GM19099 (cell line): ENCODE measurements around the gene CIBAR2.

Experiments
- POLR2A ChIP-seq: IDR thresholded peaks from 3 replicates; pipeline ENCODE4 v1.6.1; 2011; ENCODE audit warnings: low read depth; ENCODE audit not compliant: insufficient read length; ENCODE audit errors: extremely low read depth

The CIBAR2 gene

GRCh38 chr16:85075236-85075924, 36.9 kb downstream of the CIBAR2 start:
- TF ChIP-seq POLR2A = no peak

- no peak for TF ChIP-seq POLR2A
Measured at GRCh38 chr16:85074225-85074914, 37.9 kb downstream of the CIBAR2 start.

DNA sequence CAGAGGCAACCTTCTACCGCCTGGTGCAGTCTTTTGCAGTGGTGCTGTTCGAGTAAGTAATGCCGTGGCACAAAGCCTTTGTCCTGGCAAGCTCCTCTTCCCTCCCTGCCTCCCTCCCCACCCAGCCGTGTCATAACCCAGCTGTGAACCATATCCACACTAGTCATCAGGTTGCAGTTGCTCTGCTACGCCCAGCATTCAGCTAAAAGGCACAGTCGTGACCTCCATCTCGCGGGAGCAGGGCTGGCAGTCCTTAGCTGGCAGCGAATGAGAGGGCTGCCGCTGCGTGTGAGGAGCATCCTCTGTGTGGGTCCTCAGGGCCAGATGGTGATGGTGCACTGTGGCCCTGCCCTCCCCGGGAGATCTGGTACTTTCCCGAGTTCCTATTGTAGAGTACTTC, 39.3 kb downstream of the CIBAR2 start:
- TF ChIP-seq POLR2A = no peak

GRCh38 chr16:85072076-85072860, 40.0 kb downstream of the CIBAR2 start:
- no peak for TF ChIP-seq POLR2A

- no peak for TF ChIP-seq POLR2A
Measured at GRCh38 chr16:85069171-85069570, 43.1 kb downstream of the CIBAR2 start.

- TF ChIP-seq POLR2A = no peak
Measured at GRCh38 chr16:85068746-85069145, 43.5 kb downstream of the CIBAR2 start.

DNA sequence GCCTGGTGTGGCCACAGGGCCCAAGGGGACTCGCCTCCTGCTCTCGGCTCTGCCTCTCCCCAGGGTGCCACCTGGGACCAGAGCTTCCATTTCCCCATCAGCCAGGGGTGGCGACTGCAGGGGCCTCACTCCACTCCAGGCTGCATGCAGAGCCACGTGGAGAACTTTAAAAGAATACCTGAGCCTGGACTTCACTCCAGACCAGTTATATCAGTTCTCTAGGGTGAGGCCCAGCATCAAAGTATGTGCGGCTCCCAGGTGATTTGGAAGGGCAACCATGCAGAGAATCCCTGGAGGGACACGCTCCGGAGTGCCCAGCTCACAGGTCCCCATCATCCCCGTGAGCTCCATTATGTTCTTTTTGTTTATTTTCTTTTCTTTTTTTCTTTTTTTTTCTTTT, 44.8 kb downstream of the CIBAR2 start:
- TF ChIP-seq POLR2A = no peak

DNA sequence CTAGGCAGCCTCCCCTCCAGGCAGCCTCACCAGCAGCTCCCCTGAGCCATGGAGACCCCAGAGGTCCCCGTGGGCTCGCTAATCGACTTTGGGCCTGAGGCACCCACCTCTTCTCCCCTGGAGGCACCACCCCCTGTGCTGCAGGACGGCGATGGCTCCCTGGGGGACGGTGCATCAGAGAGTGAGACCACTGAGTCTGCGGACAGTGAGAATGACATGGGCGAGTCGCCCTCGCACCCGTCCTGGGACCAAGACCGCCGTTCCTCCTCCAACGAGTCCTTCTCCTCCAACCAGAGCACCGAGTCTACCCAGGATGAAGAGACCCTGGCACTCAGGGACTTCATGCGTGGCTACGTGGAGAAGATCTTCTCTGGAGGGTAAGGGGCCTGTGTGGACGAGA, 45.2 kb downstream of the CIBAR2 start:
- no peak for TF ChIP-seq POLR2A

GRCh38 chr16:85066346-85066885, 45.9 kb downstream of the CIBAR2 start:
- TF ChIP-seq POLR2A = no peak

DNA sequence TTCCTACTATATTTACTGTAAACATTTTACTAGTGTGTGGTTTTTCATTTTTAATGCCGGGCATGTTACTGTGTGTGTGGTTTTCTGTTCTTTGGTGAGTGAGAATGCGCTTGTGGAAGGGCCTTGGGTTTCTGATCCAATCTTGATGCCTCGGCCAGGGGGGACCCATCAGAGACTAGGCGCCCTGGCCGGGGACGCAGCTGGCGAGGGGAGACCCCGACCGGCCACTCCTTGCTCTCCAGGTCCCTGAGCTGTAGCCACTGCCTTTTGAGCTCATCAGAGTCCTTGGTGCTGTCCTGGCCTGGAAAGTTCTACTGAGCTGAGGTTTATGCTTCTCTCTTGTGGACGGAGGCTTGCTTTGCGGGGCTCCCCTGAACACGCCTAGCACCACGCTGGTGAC, 47.2 kb downstream of the CIBAR2 start:
- TF ChIP-seq POLR2A = no peak

GRCh38 chr16:85064186-85064585, 48.1 kb downstream of the CIBAR2 start:
- no peak for TF ChIP-seq POLR2A

DNA sequence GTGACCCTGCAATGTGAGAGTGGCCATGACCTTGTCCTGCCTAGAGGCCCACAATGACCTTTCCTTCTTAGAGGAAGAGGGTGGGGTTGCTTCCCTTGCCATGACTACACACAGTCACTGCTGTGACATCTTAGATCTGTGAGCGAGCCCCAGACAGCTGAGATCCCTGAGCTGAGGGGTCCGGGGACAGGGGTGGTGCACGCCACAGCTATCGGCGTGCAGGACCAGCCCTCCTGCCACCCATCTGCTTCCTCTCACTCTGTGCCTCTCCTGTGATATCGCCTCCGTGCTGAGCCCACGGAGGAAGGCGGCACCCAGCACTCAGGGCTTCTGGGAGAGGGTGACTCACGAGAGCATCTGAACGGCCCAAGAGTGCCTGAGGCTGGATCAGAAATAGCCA, 49.4 kb downstream of the CIBAR2 start:
- no peak for TF ChIP-seq POLR2A

DNA sequence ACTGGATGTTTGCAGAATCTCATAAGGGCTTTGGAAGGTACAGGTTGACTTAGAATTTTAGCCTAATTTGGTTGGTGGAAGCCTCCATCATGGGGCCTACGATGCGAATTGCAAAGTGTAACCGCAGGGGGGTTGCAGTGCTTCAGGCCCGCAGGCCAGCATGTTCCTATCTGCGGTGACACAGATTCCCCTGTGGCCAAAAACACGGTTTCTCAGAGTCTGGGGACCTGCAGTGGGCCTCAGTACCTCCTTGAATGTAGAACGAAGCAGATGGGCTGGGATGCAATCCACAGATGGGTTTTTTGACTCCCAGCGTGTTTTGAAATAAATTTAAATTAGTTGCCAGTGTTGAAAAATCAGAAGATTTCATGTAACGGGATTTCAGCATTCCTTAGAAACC, 49.9 kb downstream of the CIBAR2 start:
- TF ChIP-seq POLR2A = no peak

DNA sequence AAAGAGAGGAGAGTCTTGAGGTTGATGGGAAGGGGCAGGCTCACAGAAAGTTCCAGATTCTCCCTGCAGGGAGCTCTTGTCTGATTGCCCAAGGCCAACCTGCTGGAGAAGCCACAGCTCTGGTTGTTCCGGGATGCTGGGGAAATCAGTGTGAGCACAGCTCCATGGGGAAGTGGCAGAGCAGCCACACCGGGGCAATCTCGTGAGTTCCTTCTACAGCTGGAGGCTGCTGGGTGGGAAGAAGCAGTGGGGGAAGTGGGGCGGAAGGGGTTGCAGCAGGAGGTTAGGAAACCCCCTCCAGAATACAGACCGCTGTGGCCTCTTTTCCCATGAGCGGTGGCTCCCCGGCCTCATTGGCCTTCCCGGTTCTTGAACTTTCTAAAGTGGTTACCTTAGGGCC, 50.7 kb downstream of the CIBAR2 start:
- no peak for TF ChIP-seq POLR2A

GRCh38 chr16:85058909-85059308, 53.4 kb downstream of the CIBAR2 start:
- TF ChIP-seq POLR2A = no peak

GRCh38 chr16:85057948-85058347, 54.3 kb downstream of the CIBAR2 start:
- no peak for TF ChIP-seq POLR2A

- no peak for TF ChIP-seq POLR2A
Measured at GRCh38 chr16:85057212-85057889, 54.9 kb downstream of the CIBAR2 start.
